HepG2 (cell line): Measurements from ENCODE around the gene ARID3C. TPM values are rescaled to one million over a fixed set of nuclear protein-coding genes. Genes with fewer than 3 reads are reported as not detected.

Source experiments
- ATAC-seq: fragments of 200-7000 bp; cut with Tn5 transposase; 3 replicates; pipeline ENCODE4 v1.9.1; 2020; ENCODE audit warnings: mild to moderate bottlenecking, moderate library complexity
- BruUV-seq: library from RNA; stranded (reverse); fragments of 400-500 nt; replicated peaks from 2 replicates; lab custom pipeline; 2021; lab: Mats Ljungman, UMichigan
- CTCF ChIA-PET: fragments of 300-600 bp; formaldehyde crosslinking; extraction: SDS; loops from one replicate; lab custom pipeline; 2021; ENCODE audit warnings: low total read pairs, inconsistent platforms, low intra/inter-chr PET ratio; lab: Yijun Ruan, JAX
- POLR2A ChIA-PET: fragments of 350-600 bp; sonication (Branson Sonifier 250); formaldehyde crosslinking; loops from one replicate; lab custom pipeline; 2020; ENCODE audit warnings: antibody characterized with exemption, inconsistent platforms; lab: Yijun Ruan, JAX
- DNase-seq: peaks from one replicate; pipeline ENCODE4 v3.0.0-alpha.2; 2015; ENCODE audit warnings: low spot score
- FAIRE-seq: peaks from 3 replicates; lab custom pipeline; 2011; peaks lifted over from hg19 to GRCh38; lab: Jason Lieb, UNC
- H2AFZ ChIP-seq: one replicate; pipeline ENCODE4 v1.6.1; 2011; ENCODE audit warnings: low read length, inconsistent platforms
- H3K27ac ChIP-seq: fragments of 300-600 bp; 3 replicates; pipeline ENCODE4 v1.8.0; 2011; ENCODE audit warnings: mixed run types, mild to moderate bottlenecking, mixed read lengths, low read length, inconsistent platforms; ENCODE audit not compliant: insufficient read depth; ENCODE audit errors: extremely low read length
- H3K27me3 ChIP-seq, 2 experiments: fragments of 200-600 bp in 1 of 2; 2 replicates in 1 of 2; 3 replicates in 1 of 2; pipeline versions ENCODE4 v1.6.0 to v1.8.0; 2011; ENCODE audit warnings: low read length in 2 of 2, mild to moderate bottlenecking in 2 of 2, moderate library complexity in 2 of 2, inconsistent platforms in 1 of 2; ENCODE audit not compliant: insufficient read depth in 2 of 2, control insufficient read depth in 1 of 2
- H3K36me3 ChIP-seq, 2 experiments: fragments of 200-600 bp in 1 of 2; replicated peaks in 1 of 2; 2 replicates in 1 of 2; 3 replicates in 1 of 2; pipeline versions ENCODE4 v1.5.1 to v1.8.0; 2011; ENCODE audit warnings: low read length in 2 of 2, inconsistent platforms in 1 of 2; ENCODE audit not compliant: insufficient read depth in 2 of 2, control insufficient read depth in 1 of 2
- H3K4me1 ChIP-seq: 2 replicates; pipeline ENCODE4 v1.5.1; 2012; ENCODE audit warnings: low read length, inconsistent platforms; ENCODE audit not compliant: insufficient read depth
- H3K4me2 ChIP-seq: 2 replicates; pipeline ENCODE4 v1.6.0; 2011; ENCODE audit warnings: low read depth, low read length, inconsistent platforms
- H3K4me3 ChIP-seq, 3 experiments: fragments of 200-600 bp in 1 of 3; sonication (generic), shearing (Covaris generic) in 1 of 3; replicated peaks in 1 of 3; 2 replicates each; pipeline ENCODE4 v1.5.1; 2011 to 2016; ENCODE audit warnings: low read length in 3 of 3, inconsistent platforms in 2 of 3, low read depth in 2 of 3, mild to moderate bottlenecking in 2 of 3, control low read depth in 1 of 3, mixed read lengths in 1 of 3; ENCODE audit not compliant: insufficient read depth in 1 of 3
- H3K79me2 ChIP-seq: one replicate; pipeline ENCODE4 v1.6.1; 2011; ENCODE audit warnings: low read length, inconsistent platforms; ENCODE audit not compliant: insufficient read depth
- H3K9ac ChIP-seq: 2 replicates; pipeline ENCODE4 v1.6.0; 2011; ENCODE audit warnings: mild to moderate bottlenecking, low read depth, low read length, inconsistent platforms; ENCODE audit not compliant: insufficient read depth
- H3K9me3 ChIP-seq: 2 replicates; pipeline ENCODE4 v1.5.1; 2012; ENCODE audit warnings: mild to moderate bottlenecking, low read length
- H4K20me1 ChIP-seq: 2 replicates; pipeline ENCODE4 v1.6.0; 2011; ENCODE audit warnings: inconsistent platforms, mild to moderate bottlenecking, low read length, moderate library complexity; ENCODE audit not compliant: insufficient read depth
- BRD4 ChIP-seq: sonication (generic); formaldehyde crosslinking; IDR thresholded peaks from 2 replicates; pipeline ENCODE4 v1.4.0; 2020; ENCODE audit warnings: missing genetic modification reagents
- ELF1 ChIP-seq: sonication (generic); formaldehyde crosslinking; IDR thresholded peaks from 2 replicates; pipeline ENCODE4 v1.4.0; 2020; ENCODE audit warnings: missing genetic modification reagents
- ZNF124 ChIP-seq: sonication (generic); formaldehyde crosslinking; IDR thresholded peaks from 2 replicates; pipeline ENCODE4 v1.4.0; 2020; ENCODE audit warnings: missing genetic modification reagents
- WGBS: methylation state at CpG from one replicate; pipeline ENCODE4 v1.1.6; 2017; ENCODE audit warnings: low lambda C conversion rate; 5-methylcytosine and 5-hydroxymethylcytosine counted together
- in situ Hi-C: cut with HindIII; loops from 2 replicates; pipeline ENCODE4 v1.10.0; 2017; ENCODE audit warnings: low pct_unique_long_range_greater_than_20kb; ENCODE audit not compliant: extremely low pct_ligation_motif_present
- intact Hi-C: fragments of 100-400 bp; cut with micrococcal nuclease; formaldehyde crosslinking; loops from one replicate; pipeline ENCODE4 v1.10.0; 2022; ENCODE audit not compliant: unreplicated experiment
- polyA plus RNA-seq, 8 experiments: library from polyadenylated mRNA; depleted of rRNA in 3 of 8; stranded (reverse) in 7 of 8; unstranded in 1 of 8; fragments of >200 nt; fragmentation: Illumina TruSeq in 4 of 8; extraction: Trizol in 4 of 8; gene quantifications; 2 replicates each; pipeline versions ENCODE4 v1.2.1 to v1.2.3, GENCODE V29; 2011 to 2016; ENCODE audit warnings: low read depth in 4 of 8, missing spikeins in 1 of 8, mixed read lengths in 1 of 8; ENCODE audit not compliant: insufficient read depth in 1 of 8
- total RNA-seq, 5 experiments: library from RNA; depleted of rRNA; stranded (reverse); fragments of >200 nt; fragmentation: Illumina TruSeq; extraction: Trizol; gene quantifications; 2 replicates each; pipeline ENCODE4 v1.2.3, GENCODE V29; 2016; ENCODE audit warnings: low read depth in 1 of 5
- TF ChIP-seq, protein P1 (sequence below), 2 experiments: fragments of 450-650 bp in 1 of 2; sonication (generic) in 1 of 2; formaldehyde crosslinking in 1 of 2; IDR thresholded peaks; 2 replicates each; pipeline versions ENCODE4 v1.6.1 to v1.8.0; 2016 to 2022; ENCODE audit warnings: antibody characterized with exemption in 1 of 2, mild to moderate bottlenecking in 1 of 2, missing genetic modification reagents in 1 of 2
- TF ChIP-seq, protein P2 (sequence below): sonication (generic); formaldehyde crosslinking; IDR thresholded peaks from 2 replicates; pipeline ENCODE4 v1.4.0; 2020; ENCODE audit warnings: mild to moderate bottlenecking, missing genetic modification reagents
- TF ChIP-seq, protein P3 (sequence below): sonication (generic); formaldehyde crosslinking; IDR thresholded peaks from 2 replicates; pipeline ENCODE4 v1.4.0; 2020; ENCODE audit warnings: missing genetic modification reagents

The ARID3C gene
- total and polyA plus RNA-seq, 2 of the 13 experiments (the other 11 are each of a cell fraction or from before 2014, with no cell fraction given), result not detected

DNA sequence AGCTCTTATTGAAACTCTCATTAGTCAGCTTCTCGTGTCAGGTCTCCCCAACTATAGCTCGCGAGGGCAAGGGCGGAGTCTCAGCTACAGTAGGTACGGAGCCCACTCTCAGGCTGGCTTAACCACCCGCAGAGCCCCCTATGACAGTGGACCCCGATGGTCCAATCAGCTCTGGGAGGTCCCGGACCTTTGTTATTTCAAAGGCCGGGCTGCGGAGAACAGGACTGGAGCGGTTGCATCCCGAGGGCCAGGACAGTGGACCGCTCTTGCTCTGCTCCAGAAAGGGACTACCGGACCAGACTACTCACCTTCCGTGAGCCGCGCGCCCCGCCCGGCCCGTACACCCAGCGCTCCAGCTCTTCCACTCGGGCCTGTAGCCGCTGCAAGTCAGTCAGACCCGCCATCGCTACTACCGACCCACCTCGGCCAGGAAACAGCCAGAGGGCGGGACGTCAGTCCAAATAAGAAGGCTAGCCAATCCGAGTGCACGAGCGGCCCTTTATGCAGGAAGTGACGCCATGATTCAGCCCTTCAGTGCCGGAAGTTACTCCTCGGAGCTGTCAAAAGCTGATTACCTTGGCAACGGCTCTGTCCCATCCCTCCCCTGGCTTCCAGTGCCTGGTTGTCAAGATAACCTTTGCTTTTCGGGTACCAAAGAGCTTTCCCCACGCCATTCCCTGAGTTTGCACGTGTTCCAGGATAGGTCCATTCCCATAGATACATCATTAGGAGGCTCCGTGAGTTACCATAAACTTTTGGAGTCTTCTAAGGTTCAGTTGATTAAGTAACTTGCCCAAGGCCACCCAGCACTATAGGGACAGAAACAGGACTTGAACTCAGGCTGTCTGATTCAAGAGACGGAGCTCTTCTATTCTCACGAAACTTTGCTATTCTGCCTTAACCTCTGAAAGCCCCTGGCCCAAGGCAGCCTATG lies 8.5 kb downstream of the ARID3C start, which contains the start of gene DCTN3:
Gene DCTN3, minus strand, starts transcription at position 435 of the 934 bp plus-strand sequence. Its CDS starts 31 bp downstream, at position 404.
- H4K20me1 ChIP-seq, result no peaks in the 10 kb centered on the region
- ChIA-PET POLR2A (interaction anchor here (0.6 to 1.9 kb wide), 8 partner anchors 9 to 45 kb away, joined by 3 to 14 read pairs (median 4); partner anchors contain the start of genes ARID3C, GALT, IL11RA and SIGMAR1), CTCF (no interaction called here)
- BruUV-seq, result TSS peak; percentile 68
- peaks cover 2 to 4% of the 10 kb centered on the region in 2 experiments; a peak in 2 of 5 replicates for H3K36me3 ChIP-seq
- ATAC-seq, result peak; percentile 98
- H3K9ac ChIP-seq, result peak within 1 kb of the TSS; percentile 75
- H2AFZ ChIP-seq, result peak within 1 kb of the TSS; percentile 97
- H3K4me2 ChIP-seq, result peak within 1 kb of the TSS; percentile 81
- H3K27me3 ChIP-seq, result peaks cover 0 to 2% of the 10 kb centered on the region in 2 experiments; a peak in 2 of 5 replicates
- FAIRE-seq, result peak; percentile 98
- H3K4me3 ChIP-seq, result peak within 1 kb of the TSS; percentile 89 to 93 (median 89)
- H3K4me1 ChIP-seq, result peaks cover 17% of the 10 kb centered on the region
- in situ Hi-C loops (no loop called here), intact Hi-C loops (loop anchor here (1.0 kb wide), 1 partner anchor 8 kb away; the partner anchor contains the start of gene RPP25L)
- H3K27ac ChIP-seq, result no peak within 1 kb of the TSS
- H3K79me2 ChIP-seq, result no peaks in the 10 kb centered on the region
- 14% methylated on average over 16 of the region's 43 CpGs for WGBS
- no peaks in the 10 kb centered on the region for H3K9me3 ChIP-seq
- peak; percentile 91 for DNase-seq
- TF ChIP-seq, protein P1, sequence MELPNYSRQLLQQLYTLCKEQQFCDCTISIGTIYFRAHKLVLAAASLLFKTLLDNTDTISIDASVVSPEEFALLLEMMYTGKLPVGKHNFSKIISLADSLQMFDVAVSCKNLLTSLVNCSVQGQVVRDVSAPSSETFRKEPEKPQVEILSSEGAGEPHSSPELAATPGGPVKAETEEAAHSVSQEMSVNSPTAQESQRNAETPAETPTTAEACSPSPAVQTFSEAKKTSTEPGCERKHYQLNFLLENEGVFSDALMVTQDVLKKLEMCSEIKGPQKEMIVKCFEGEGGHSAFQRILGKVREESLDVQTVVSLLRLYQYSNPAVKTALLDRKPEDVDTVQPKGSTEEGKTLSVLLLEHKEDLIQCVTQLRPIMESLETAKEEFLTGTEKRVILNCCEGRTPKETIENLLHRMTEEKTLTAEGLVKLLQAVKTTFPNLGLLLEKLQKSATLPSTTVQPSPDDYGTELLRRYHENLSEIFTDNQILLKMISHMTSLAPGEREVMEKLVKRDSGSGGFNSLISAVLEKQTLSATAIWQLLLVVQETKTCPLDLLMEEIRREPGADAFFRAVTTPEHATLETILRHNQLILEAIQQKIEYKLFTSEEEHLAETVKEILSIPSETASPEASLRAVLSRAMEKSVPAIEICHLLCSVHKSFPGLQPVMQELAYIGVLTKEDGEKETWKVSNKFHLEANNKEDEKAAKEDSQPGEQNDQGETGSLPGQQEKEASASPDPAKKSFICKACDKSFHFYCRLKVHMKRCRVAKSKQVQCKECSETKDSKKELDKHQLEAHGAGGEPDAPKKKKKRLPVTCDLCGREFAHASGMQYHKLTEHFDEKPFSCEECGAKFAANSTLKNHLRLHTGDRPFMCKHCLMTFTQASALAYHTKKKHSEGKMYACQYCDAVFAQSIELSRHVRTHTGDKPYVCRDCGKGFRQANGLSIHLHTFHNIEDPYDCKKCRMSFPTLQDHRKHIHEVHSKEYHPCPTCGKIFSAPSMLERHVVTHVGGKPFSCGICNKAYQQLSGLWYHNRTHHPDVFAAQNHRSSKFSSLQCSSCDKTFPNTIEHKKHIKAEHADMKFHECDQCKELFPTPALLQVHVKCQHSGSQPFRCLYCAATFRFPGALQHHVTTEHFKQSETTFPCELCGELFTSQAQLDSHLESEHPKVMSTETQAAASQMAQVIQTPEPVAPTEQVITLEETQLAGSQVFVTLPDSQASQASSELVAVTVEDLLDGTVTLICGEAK (IDR thresholded peaks at IDR 0.05), result peak; percentile 72
- TF ChIP-seq, protein P1 (CRISPR knock-in tag; IDR thresholded peaks at IDR 0.05), result no peak
- TF ChIP-seq, protein P2, sequence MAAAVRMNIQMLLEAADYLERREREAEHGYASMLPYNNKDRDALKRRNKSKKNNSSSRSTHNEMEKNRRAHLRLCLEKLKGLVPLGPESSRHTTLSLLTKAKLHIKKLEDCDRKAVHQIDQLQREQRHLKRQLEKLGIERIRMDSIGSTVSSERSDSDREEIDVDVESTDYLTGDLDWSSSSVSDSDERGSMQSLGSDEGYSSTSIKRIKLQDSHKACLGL, result peak; percentile 63; the same call in 1 of the 2 replicates
- 0 out of 2 replicates have a peak, but pooled peaks have one; percentile 1 for TF ChIP-seq BRD4 (CRISPR knock-in tag)
- TF ChIP-seq, protein P3, sequence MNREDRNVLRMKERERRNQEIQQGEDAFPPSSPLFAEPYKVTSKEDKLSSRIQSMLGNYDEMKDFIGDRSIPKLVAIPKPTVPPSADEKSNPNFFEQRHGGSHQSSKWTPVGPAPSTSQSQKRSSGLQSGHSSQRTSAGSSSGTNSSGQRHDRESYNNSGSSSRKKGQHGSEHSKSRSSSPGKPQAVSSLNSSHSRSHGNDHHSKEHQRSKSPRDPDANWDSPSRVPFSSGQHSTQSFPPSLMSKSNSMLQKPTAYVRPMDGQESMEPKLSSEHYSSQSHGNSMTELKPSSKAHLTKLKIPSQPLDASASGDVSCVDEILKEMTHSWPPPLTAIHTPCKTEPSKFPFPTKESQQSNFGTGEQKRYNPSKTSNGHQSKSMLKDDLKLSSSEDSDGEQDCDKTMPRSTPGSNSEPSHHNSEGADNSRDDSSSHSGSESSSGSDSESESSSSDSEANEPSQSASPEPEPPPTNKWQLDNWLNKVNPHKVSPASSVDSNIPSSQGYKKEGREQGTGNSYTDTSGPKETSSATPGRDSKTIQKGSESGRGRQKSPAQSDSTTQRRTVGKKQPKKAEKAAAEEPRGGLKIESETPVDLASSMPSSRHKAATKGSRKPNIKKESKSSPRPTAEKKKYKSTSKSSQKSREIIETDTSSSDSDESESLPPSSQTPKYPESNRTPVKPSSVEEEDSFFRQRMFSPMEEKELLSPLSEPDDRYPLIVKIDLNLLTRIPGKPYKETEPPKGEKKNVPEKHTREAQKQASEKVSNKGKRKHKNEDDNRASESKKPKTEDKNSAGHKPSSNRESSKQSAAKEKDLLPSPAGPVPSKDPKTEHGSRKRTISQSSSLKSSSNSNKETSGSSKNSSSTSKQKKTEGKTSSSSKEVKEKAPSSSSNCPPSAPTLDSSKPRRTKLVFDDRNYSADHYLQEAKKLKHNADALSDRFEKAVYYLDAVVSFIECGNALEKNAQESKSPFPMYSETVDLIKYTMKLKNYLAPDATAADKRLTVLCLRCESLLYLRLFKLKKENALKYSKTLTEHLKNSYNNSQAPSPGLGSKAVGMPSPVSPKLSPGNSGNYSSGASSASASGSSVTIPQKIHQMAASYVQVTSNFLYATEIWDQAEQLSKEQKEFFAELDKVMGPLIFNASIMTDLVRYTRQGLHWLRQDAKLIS (CRISPR knock-in tag), result no peak
- TF ChIP-seq ZNF124 (CRISPR knock-in tag), result 0 out of 2 replicates have a peak, but pooled peaks have one; percentile 25
- peak; percentile 79 for TF ChIP-seq ELF1 (CRISPR knock-in tag)
